K562 (cell line): Measurements from ENCODE around the gene RASAL1. TPM values are rescaled to one million over a fixed set of nuclear protein-coding genes. Genes with fewer than 3 reads are reported as not detected.

Source experiments
- ATAC-seq: fragments of 200-7000 bp; cut with Tn5 transposase; 3 replicates; pipeline ENCODE4 v1.9.1; 2020; ENCODE audit warnings: moderate library complexity
- BruUV-seq: library from RNA; stranded (reverse); fragments of 400-500 nt; replicated peaks from 2 replicates; lab custom pipeline; 2021; lab: Mats Ljungman, UMichigan
- CTCF ChIA-PET: fragments of 300-600 bp; formaldehyde crosslinking; extraction: SDS; loops from one replicate; lab custom pipeline; 2021; ENCODE audit warnings: low intra/inter-chr PET ratio; lab: Yijun Ruan, JAX
- POLR2A ChIA-PET: fragments of 300-600, 350-650 bp; sonication (Branson Sonifier 250); formaldehyde crosslinking; extraction: SDS; loops from one replicate; lab custom pipeline; 2021; ENCODE audit warnings: antibody characterized with exemption, inconsistent platforms; lab: Yijun Ruan, JAX
- DNase-seq, 4 experiments: peaks; one replicate each; pipeline versions ENCODE4 v3.0.0 to v3.0.0-alpha.2; 2011 to 2018; ENCODE audit warnings: low spot score in 3 of 4, mixed read lengths in 3 of 4; ENCODE audit errors: extremely low read depth in 1 of 4
- FAIRE-seq: peaks from 2 replicates; lab custom pipeline; 2011; peaks lifted over from hg19 to GRCh38; lab: Jason Lieb, UNC
- H2AFZ ChIP-seq: 2 replicates; pipeline ENCODE4 v1.6.0; 2011; ENCODE audit warnings: low read depth, low read length, control low read depth, inconsistent platforms
- H3K27ac ChIP-seq: fragments of 200-600 bp; 3 replicates; pipeline ENCODE4 v1.8.0; 2011; ENCODE audit warnings: low read depth, mild to moderate bottlenecking, control low read depth, inconsistent platforms, low read length, moderate library complexity, mixed read lengths; ENCODE audit errors: extremely low read depth
- H3K27me3 ChIP-seq, 2 experiments: fragments of 300-600 bp in 1 of 2; 2 replicates in 1 of 2; 3 replicates in 1 of 2; pipeline versions ENCODE4 v1.6.0 to v1.8.0; 2011; ENCODE audit warnings: inconsistent platforms in 2 of 2, low read length in 2 of 2, mild to moderate bottlenecking in 1 of 2, mixed read lengths in 1 of 2, moderate library complexity in 1 of 2; ENCODE audit not compliant: control insufficient read depth in 2 of 2, insufficient read depth in 2 of 2
- H3K36me3 ChIP-seq: fragments of 300-600 bp; 3 replicates; pipeline ENCODE4 v1.8.0; 2011; ENCODE audit warnings: mild to moderate bottlenecking, low read length, inconsistent platforms; ENCODE audit not compliant: control insufficient read depth, insufficient read depth
- H3K4me1 ChIP-seq, 2 experiments: fragments of 200-600 bp in 1 of 2; replicated peaks in 1 of 2; 2 replicates in 1 of 2; 3 replicates in 1 of 2; pipeline versions ENCODE4 v1.5.1 to v1.8.0; 2011; ENCODE audit warnings: inconsistent platforms in 2 of 2, low read length in 2 of 2, mild to moderate bottlenecking in 1 of 2, mixed read lengths in 1 of 2, moderate library complexity in 1 of 2; ENCODE audit not compliant: control insufficient read depth in 2 of 2, insufficient read depth in 2 of 2
- H3K4me2 ChIP-seq: 2 replicates; pipeline ENCODE4 v1.6.1; 2011; ENCODE audit warnings: low read length, control low read depth, inconsistent platforms, mixed read lengths; ENCODE audit not compliant: insufficient read depth
- H3K4me3 ChIP-seq: fragments of 200-600 bp; sonication (generic), shearing (Covaris generic); 2 replicates; pipeline ENCODE4 v1.5.1; 2016; ENCODE audit warnings: control low read depth, inconsistent platforms
- H3K79me2 ChIP-seq: fragments of 200-600 bp; 3 replicates; pipeline ENCODE4 v1.8.0; 2011; ENCODE audit warnings: low read length, inconsistent platforms; ENCODE audit not compliant: control insufficient read depth, insufficient read depth
- H3K9ac ChIP-seq, 2 experiments: 2 replicates each; pipeline versions ENCODE4 v1.6.0 to v1.6.1; 2011; ENCODE audit warnings: low read depth in 2 of 2, low read length in 2 of 2, control low read depth in 1 of 2, inconsistent platforms in 1 of 2, mild to moderate bottlenecking in 1 of 2, mixed read lengths in 1 of 2; ENCODE audit not compliant: insufficient read depth in 1 of 2
- H3K9me1 ChIP-seq: one replicate; pipeline ENCODE4 v1.6.0; 2011; ENCODE audit warnings: inconsistent platforms, mild to moderate bottlenecking, low read length, moderate library complexity; ENCODE audit not compliant: control insufficient read depth, insufficient read depth
- H3K9me3 ChIP-seq: replicated peaks from 2 replicates; pipeline ENCODE4 v1.5.1; 2011; ENCODE audit warnings: low read depth, low read length, inconsistent platforms; ENCODE audit not compliant: control insufficient read depth, insufficient read depth
- H4K20me1 ChIP-seq: replicated peaks from 2 replicates; pipeline ENCODE4 v1.6.1; 2011; ENCODE audit warnings: low read length, inconsistent platforms, mixed read lengths; ENCODE audit not compliant: control insufficient read depth, insufficient read depth
- ID3 ChIP-seq, 2 experiments: fragments of 250-450 bp in 1 of 2; fragments of 450-650 bp in 1 of 2; sonication (Bioruptor Pico) in 1 of 2; IDR thresholded peaks; 2 replicates each; pipeline versions ENCODE4 v1.6.1 to v1.8.0; 2016 to 2021; ENCODE audit warnings: mild to moderate bottlenecking in 2 of 2, moderate library complexity in 2 of 2, missing compliant biosample characterization in 1 of 2, missing genetic modification characterization in 1 of 2
- NFATC3 ChIP-seq: fragments of 450-650 bp; IDR thresholded peaks from 2 replicates; pipeline ENCODE4 v1.6.1; 2017; ENCODE audit warnings: mild to moderate bottlenecking
- WGBS: fragments of 100-300 bp; shearing (Covaris generic); methylation state at CpG from one replicate; pipeline ENCODE4 v1.1.6; 2016; ENCODE audit warnings: low coverage, mixed read lengths; ENCODE audit not compliant: insufficient coverage; ENCODE audit errors: missing lambda C conversion rate; 5-methylcytosine and 5-hydroxymethylcytosine counted together
- in situ Hi-C: fragments of 300-500 bp; cut with MboI; formaldehyde crosslinking; loops from 4 replicates; pipeline ENCODE4 v1.15.0; 2018; ENCODE audit warnings: inconsistent platforms, mixed read lengths
- intact Hi-C: fragments of 100-400 bp; cut with micrococcal nuclease; formaldehyde crosslinking; loops from 2 replicates; pipeline ENCODE4 v1.14.2; 2022
- polyA plus RNA-seq, 8 experiments: library from polyadenylated mRNA; depleted of rRNA in 4 of 8; stranded (reverse) in 5 of 8; unstranded in 3 of 8; fragments of >200 nt; fragmentation: Nextera tagmentation in 2 of 8; fragmentation: Illumina TruSeq in 1 of 8; extraction: Ambion mirVana in 2 of 8; extraction: Trizol in 1 of 8; gene quantifications; 2 replicates each; pipeline versions ENCODE4 v1.2.1 to v1.2.3, GENCODE V29; 2011 to 2014; ENCODE audit warnings: inconsistent platforms in 1 of 8, missing spikeins in 1 of 8
- total RNA-seq, 7 experiments: library from RNA; depleted of rRNA in 6 of 7; stranded (reverse); fragments of >200 nt in 6 of 7; fragmentation: Illumina TruSeq in 2 of 7; extraction: Trizol in 2 of 7; gene quantifications; 2 replicates each; pipeline versions ENCODE4 v1.2.1 to v1.2.3, GENCODE V29; 2011 to 2021; ENCODE audit warnings: low replicate concordance in 1 of 7

RASAL1 gene
- total and polyA plus RNA-seq, 9 of the 15 experiments (the other 6 are each of a cell fraction or from before 2014, with no cell fraction given): 0.06 to 0.16 (median 0.14) TPM; not detected in 6

- Histone ChIP-seq H2AFZ (no peak overlapping the region), H4K20me1 (0 out of 2 replicates have a peak, but pooled peaks cover 14% of the 10 kb centered on the region), H3K79me2 (no peaks in the 10 kb centered on the region), H3K4me3 (no peak overlapping the region), H3K4me2 (no peak overlapping the region), H3K9me3 (no peaks in the 10 kb centered on the region), H3K27ac (no peak overlapping the region), H3K4me1 (peaks cover 0 to 10% of the 10 kb centered on the region in 2 experiments; a peak in 1 of 5 replicates), H3K27me3 (peaks cover 12 to 73% of the 10 kb centered on the region in 2 experiments), H3K36me3 (no peaks in the 10 kb centered on the region), H3K9ac (no peak overlapping the region), H3K9me1 (no peaks in the 10 kb centered on the region)
- DNase-seq (no peak), ATAC-seq (no peak), FAIRE-seq (no peak)
- intact Hi-C loops: no loop called here
- ChIA-PET POLR2A (interaction anchor here (0.7 kb wide), 1 partner anchor 662 kb away, joined by 3 read pairs; no protein-coding TSS in a partner anchor), CTCF (no interaction called here)
- no TSS peak for BruUV-seq
- in situ Hi-C loops: no loop called here
- TF ChIP-seq ID3 (CRISPR knock-in tag; IDR thresholded peaks at IDR 0.05): no peak
- TF ChIP-seq ID3 (tag; IDR thresholded peaks at IDR 0.05): no peak
- TF ChIP-seq NFATC3: no peak
- 0% methylated on average over 3 of the region's 3 CpGs for WGBS
These were observed 63.4 kb downstream of the RASAL1 start for GRCh38 chr12:113072136-113072535.
